Smooth muscle cell (in vitro differentiated cells): ENCODE results near the gene ZNF580. TPM values are rescaled to one million over a fixed set of nuclear protein-coding genes. Genes with fewer than 3 reads are reported as not detected.

Source experiments
- DNase-seq: peaks from one replicate; lab custom pipeline; 2025; ENCODE audit not compliant: unreplicated experiment; lab: John Stamatoyannopoulos, UW
- H2AFZ ChIP-seq: fragments of 200-600 bp; sonication (generic); 2 replicates; pipeline ENCODE4 v1.6.0; 2016; ENCODE audit warnings: antibody characterized with exemption, low read depth, mild to moderate bottlenecking
- H3F3A ChIP-seq: fragments of 200-600 bp; sonication (generic); 2 replicates; pipeline ENCODE4 v1.6.0; 2017; ENCODE audit warnings: antibody characterized with exemption, low read depth
- H3K27ac ChIP-seq: fragments of 200-600 bp; sonication (generic); 2 replicates; pipeline ENCODE4 v1.5.1; 2016; ENCODE audit warnings: low read depth, mild to moderate bottlenecking
- H3K27me3 ChIP-seq: fragments of 200-600 bp; sonication (generic); 2 replicates; pipeline ENCODE4 v1.6.1; 2016; ENCODE audit warnings: low read depth, mild to moderate bottlenecking
- H3K36me3 ChIP-seq: fragments of 200-600 bp; sonication (generic); 2 replicates; pipeline ENCODE4 v1.5.1; 2016; ENCODE audit warnings: low read depth
- H3K4me1 ChIP-seq: fragments of 200-600 bp; sonication (generic); 2 replicates; pipeline ENCODE4 v1.5.1; 2016; ENCODE audit warnings: low read depth
- H3K4me2 ChIP-seq: fragments of 200-600 bp; sonication (generic); 2 replicates; pipeline ENCODE4 v1.6.0; 2016; ENCODE audit warnings: mild to moderate bottlenecking
- H3K4me3 ChIP-seq: fragments of 200-600 bp; sonication (generic); 2 replicates; pipeline ENCODE4 v1.5.1; 2016; ENCODE audit warnings: mild to moderate bottlenecking
- H3K79me2 ChIP-seq: fragments of 200-600 bp; sonication (generic); 2 replicates; pipeline ENCODE4 v1.6.0; 2016; ENCODE audit warnings: low read depth, mild to moderate bottlenecking
- H3K9ac ChIP-seq: fragments of 200-600 bp; sonication (generic); 2 replicates; pipeline ENCODE4 v1.6.0; 2016; ENCODE audit warnings: low read depth
- H3K9me3 ChIP-seq: fragments of 200-600 bp; sonication (generic); replicated peaks from 2 replicates; pipeline ENCODE4 v1.5.1; 2016; ENCODE audit warnings: low read depth
- H4K20me1 ChIP-seq: fragments of 200-600 bp; sonication (generic); 2 replicates; pipeline ENCODE4 v1.6.0; 2016; ENCODE audit warnings: low read depth
- WGBS: methylation state at CpG from one replicate; pipeline ENCODE4 v1.1.7; 2016; ENCODE audit warnings: low lambda C conversion rate; 5-methylcytosine and 5-hydroxymethylcytosine counted together
- polyA plus RNA-seq: library from polyadenylated mRNA; unstranded; fragments of >200 nt; fragmentation: Nextera tagmentation; extraction: Ambion mirVana; gene quantifications from 2 replicates; pipeline ENCODE4 v1.2.1, GENCODE V29; 2016
- total RNA-seq: library from RNA; depleted of rRNA; stranded (reverse); fragments of >200 nt; gene quantifications from 2 replicates; pipeline ENCODE4 v1.2.3, GENCODE V29; 2014
- TF ChIP-seq, protein P1 (sequence below): fragments of 200-600 bp; sonication (generic); IDR thresholded peaks from 2 replicates; pipeline ENCODE4 v1.5.1; 2017; ENCODE audit warnings: borderline replicate concordance, mild to moderate bottlenecking, antibody characterized with exemption; ENCODE audit not compliant: insufficient read depth, poor library complexity, severe bottlenecking

The ZNF580 gene
- total and polyA plus RNA-seq, 2 experiments from 2014 or later = 11.9 to 76.8 TPM

DNA sequence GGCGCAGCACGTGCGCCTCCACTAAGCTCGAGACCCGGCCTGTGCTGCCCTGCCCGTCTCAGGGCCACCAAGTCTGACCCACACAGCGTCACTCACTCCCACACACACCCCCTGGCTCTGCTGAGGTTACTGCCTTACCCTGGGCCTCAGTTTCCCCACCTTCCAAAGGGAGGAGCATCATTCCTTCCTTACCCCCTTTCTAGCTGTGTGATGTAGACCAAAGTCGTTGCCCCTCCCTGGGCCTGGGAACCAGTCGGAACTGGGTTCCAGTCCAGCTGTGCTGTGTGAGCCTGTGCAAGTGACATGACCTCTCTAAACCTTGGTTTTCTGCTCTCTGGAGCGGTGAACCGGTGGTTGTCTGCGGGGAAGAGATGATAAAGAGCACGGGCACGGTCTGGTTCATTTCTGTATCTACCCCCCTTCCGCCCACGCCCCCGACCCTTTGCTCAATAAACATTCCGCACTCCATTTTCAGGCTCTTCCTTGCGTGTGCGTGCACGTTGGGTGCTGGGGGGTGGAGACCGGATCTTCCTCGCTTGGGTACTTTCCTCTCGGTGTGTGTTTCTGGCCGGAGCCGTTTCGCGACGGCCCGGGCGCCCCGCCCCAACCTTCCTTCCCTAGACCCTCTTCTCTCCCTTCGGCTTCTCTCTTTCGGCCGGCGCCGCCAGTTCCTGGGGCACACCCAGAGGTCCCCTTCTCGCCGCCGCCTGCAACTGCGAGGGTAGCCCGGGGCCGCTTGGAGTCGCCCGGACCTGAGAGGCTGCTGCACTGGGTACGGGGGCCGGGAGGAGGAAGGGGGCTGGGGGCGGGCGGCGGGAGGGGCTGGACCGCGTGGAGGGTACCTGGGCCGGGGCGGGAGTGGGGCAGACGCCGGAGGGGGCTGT is 2.4 kb downstream of the ZNF580 start, which contains the start of gene ZNF581:
TSS of gene ZNF581 (plus strand) at position 647 of the 884 bp plus-strand sequence. CDS start 923 bp downstream, outside the sequence.
- WGBS = under 1% methylated on average over 47 of the region's 56 CpGs
- H3K79me2 ChIP-seq = peaks cover 55% of the 10 kb centered on the region
- TF ChIP-seq, protein P1, sequence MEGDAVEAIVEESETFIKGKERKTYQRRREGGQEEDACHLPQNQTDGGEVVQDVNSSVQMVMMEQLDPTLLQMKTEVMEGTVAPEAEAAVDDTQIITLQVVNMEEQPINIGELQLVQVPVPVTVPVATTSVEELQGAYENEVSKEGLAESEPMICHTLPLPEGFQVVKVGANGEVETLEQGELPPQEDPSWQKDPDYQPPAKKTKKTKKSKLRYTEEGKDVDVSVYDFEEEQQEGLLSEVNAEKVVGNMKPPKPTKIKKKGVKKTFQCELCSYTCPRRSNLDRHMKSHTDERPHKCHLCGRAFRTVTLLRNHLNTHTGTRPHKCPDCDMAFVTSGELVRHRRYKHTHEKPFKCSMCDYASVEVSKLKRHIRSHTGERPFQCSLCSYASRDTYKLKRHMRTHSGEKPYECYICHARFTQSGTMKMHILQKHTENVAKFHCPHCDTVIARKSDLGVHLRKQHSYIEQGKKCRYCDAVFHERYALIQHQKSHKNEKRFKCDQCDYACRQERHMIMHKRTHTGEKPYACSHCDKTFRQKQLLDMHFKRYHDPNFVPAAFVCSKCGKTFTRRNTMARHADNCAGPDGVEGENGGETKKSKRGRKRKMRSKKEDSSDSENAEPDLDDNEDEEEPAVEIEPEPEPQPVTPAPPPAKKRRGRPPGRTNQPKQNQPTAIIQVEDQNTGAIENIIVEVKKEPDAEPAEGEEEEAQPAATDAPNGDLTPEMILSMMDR = no peak
- H4K20me1 ChIP-seq = no peaks in the 10 kb centered on the region
- H3K4me2 ChIP-seq = peak within 1 kb of the TSS; percentile 97
- H2AFZ ChIP-seq = no peak within 1 kb of the TSS
- no peaks in the 10 kb centered on the region for H3K9me3 ChIP-seq
- peak; percentile 47 for DNase-seq
- peak within 1 kb of the TSS; percentile 79 for H3K4me3 ChIP-seq
- H3K27ac ChIP-seq = peak within 1 kb of the TSS; percentile 62
- no peaks in the 10 kb centered on the region for H3K27me3 ChIP-seq
- peaks cover 22% of the 10 kb centered on the region for H3K4me1 ChIP-seq
- H3K36me3 ChIP-seq = no peaks in the 10 kb centered on the region
- peak within 1 kb of the TSS; percentile 79 for H3K9ac ChIP-seq
- peaks cover 19% of the 10 kb centered on the region for H3F3A ChIP-seq

DNA sequence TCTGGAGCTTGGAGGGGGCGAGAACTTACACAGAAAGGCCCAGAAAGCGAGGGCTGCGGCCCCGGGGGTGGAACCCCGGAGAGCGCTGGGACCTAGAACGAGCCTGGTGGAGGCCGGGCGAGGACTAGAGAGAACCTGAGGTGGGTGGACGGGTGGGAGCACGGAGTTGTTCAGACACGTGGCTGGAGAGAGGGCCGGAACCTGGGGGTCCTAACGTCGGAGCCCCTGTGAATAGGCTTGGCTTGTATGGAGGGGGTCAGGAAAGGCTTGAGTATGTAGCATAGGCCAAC is 3.0 kb downstream of the ZNF580 start:
- H3K4me2 ChIP-seq = peak overlapping the region; percentile 97
- no peaks in the 10 kb centered on the region for H3K9me3 ChIP-seq
- peaks cover 50% of the 10 kb centered on the region for H3K79me2 ChIP-seq
- H3K4me3 ChIP-seq = peak overlapping the region; percentile 79
- H3K27ac ChIP-seq = peak overlapping the region; percentile 62
- TF ChIP-seq, protein P1 = no peak
- no peaks in the 10 kb centered on the region for H4K20me1 ChIP-seq
- 5% methylated on average over 11 of the region's 15 CpGs for WGBS
- H2AFZ ChIP-seq = no peak overlapping the region
- peaks cover 15% of the 10 kb centered on the region for H3F3A ChIP-seq
- no peaks in the 10 kb centered on the region for H3K36me3 ChIP-seq
- DNase-seq = no peak
- H3K4me1 ChIP-seq = peaks cover 22% of the 10 kb centered on the region
- H3K9ac ChIP-seq = peak overlapping the region; percentile 79
- no peaks in the 10 kb centered on the region for H3K27me3 ChIP-seq

DNA sequence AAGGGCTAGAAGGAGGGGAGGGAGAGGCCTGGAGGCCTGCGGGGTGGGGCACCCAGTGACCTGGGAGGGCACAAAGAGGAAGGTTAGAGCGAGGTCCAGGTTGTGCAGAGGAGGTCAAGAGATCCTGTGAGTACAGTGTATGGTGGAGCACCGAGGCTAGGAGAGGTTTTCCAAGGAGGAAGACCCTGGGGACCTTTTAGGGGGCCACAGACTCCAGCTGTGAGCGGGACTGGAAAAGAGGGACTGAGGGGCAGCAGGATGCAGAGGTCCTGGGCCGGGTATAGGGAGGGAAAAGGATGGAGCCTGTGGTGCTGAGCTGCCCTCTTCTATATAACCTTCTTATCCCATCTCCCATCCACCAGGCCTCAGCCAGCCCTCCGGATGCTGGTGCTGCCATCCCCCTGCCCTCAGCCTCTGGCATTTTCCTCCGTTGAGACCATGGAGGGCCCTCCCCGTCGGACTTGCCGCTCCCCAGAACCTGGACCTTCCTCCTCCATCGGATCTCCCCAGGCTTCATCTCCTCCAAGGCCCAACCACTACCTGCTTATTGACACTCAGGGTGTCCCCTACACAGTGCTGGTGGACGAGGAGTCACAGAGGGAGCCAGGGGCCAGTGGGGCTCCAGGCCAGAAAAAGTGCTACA is 3.5 kb downstream of the ZNF580 start:
- Histone ChIP-seq H3F3A (peaks cover 15% of the 10 kb centered on the region), H3K9ac (peak overlapping the region; percentile 79), H3K27ac (peak overlapping the region; percentile 62), H4K20me1 (no peaks in the 10 kb centered on the region), H3K9me3 (no peaks in the 10 kb centered on the region), H3K36me3 (no peaks in the 10 kb centered on the region), H3K27me3 (no peaks in the 10 kb centered on the region), H3K4me3 (peak overlapping the region; percentile 79), H3K79me2 (peaks cover 46% of the 10 kb centered on the region), H2AFZ (no peak overlapping the region), H3K4me1 (peaks cover 22% of the 10 kb centered on the region), H3K4me2 (peak overlapping the region; percentile 97)
- TF ChIP-seq, protein P1 = no peak
- WGBS = 67% methylated on average over 9 of the region's 12 CpGs
- DNase-seq = no peak
